ENCODE results near the gene NTN1.

Gene NTN1

DNA sequence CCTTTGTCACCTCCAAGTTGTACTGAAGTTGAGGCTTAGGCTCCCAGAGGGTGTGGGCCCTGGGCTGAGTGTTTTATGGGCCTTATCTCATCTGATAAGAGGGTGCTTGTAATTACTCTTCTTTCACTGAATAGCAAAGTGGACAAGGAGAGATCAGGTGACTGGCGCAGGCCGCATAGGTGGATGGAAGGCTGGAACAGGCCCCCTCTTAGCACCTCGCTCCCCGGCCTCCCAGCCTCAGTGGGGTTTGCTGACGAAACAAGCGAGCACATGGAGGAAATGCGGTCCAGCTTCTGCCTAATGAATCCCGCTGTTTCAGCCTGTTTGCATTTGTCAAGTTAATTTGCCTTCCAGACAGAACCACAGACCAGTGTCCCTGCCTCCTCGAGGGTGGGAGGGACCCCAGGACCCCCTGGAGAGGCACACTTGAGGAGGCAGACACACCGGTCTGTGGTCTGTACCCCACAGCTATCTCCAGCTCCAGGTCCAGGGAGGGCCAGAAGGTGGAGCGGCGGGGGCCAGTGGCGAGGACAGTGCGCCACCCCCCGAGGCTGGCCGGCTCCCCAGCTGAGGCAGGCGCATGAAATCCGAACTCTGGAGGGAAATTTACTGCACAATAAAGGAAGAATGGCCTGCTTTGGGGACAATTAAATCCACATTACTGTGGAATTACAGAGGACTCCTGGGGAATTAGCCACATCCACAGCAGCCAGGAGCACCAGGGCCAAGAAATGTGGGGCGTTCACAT lies 123.4 kb downstream of the NTN1 start (continued):
- TF ChIP-seq, protein P1, sequence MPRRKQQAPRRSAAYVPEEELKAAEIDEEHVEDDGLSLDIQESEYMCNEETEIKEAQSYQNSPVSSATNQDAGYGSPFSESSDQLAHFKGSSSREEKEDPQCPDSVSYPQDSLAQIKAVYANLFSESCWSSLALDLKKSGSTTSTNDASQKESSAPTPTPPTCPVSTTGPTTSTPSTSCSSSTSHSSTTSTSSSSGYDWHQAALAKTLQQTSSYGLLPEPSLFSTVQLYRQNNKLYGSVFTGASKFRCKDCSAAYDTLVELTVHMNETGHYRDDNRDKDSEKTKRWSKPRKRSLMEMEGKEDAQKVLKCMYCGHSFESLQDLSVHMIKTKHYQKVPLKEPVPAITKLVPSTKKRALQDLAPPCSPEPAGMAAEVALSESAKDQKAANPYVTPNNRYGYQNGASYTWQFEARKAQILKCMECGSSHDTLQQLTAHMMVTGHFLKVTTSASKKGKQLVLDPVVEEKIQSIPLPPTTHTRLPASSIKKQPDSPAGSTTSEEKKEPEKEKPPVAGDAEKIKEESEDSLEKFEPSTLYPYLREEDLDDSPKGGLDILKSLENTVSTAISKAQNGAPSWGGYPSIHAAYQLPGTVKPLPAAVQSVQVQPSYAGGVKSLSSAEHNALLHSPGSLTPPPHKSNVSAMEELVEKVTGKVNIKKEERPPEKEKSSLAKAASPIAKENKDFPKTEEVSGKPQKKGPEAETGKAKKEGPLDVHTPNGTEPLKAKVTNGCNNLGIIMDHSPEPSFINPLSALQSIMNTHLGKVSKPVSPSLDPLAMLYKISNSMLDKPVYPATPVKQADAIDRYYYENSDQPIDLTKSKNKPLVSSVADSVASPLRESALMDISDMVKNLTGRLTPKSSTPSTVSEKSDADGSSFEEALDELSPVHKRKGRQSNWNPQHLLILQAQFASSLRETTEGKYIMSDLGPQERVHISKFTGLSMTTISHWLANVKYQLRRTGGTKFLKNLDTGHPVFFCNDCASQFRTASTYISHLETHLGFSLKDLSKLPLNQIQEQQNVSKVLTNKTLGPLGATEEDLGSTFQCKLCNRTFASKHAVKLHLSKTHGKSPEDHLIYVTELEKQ (tag by site-specific recombination; IDR thresholded peaks at IDR 0.05; ENCODE audit: borderline replicate concordance) = 0 out of 2 replicates have a peak, but pooled peaks have one; percentile 16
- TF ChIP-seq, protein P2, sequence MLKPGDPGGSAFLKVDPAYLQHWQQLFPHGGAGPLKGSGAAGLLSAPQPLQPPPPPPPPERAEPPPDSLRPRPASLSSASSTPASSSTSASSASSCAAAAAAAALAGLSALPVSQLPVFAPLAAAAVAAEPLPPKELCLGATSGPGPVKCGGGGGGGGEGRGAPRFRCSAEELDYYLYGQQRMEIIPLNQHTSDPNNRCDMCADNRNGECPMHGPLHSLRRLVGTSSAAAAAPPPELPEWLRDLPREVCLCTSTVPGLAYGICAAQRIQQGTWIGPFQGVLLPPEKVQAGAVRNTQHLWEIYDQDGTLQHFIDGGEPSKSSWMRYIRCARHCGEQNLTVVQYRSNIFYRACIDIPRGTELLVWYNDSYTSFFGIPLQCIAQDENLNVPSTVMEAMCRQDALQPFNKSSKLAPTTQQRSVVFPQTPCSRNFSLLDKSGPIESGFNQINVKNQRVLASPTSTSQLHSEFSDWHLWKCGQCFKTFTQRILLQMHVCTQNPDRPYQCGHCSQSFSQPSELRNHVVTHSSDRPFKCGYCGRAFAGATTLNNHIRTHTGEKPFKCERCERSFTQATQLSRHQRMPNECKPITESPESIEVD (tag by site-specific recombination; IDR thresholded peaks at IDR 0.05) = peak; percentile 46; the same call in 1 of the 2 replicates
- peak; percentile 68; the same call in 1 of the 2 replicates for TF ChIP-seq ZBTB8A (tag by site-specific recombination; IDR thresholded peaks at IDR 0.05)
- TF ChIP-seq ZNF677 (tag by site-specific recombination; IDR thresholded peaks at IDR 0.05) = no peak
- peak; percentile 58 for TF ChIP-seq TRIM28 (IDR thresholded peaks at IDR 0.05; ENCODE audit: borderline replicate concordance, low read length)
- TF ChIP-seq ZIC2 (tag by site-specific recombination; IDR thresholded peaks at IDR 0.05) = peak; percentile 99
- TF ChIP-seq SP7 (tag by site-specific recombination; IDR thresholded peaks at IDR 0.05) = peak; percentile 81
- TF ChIP-seq ZNF558 (tag by site-specific recombination; IDR thresholded peaks at IDR 0.05) = no peak
- TF ChIP-seq ZNF354C (tag by site-specific recombination; IDR thresholded peaks at IDR 0.05; ENCODE audit: borderline replicate concordance, low read depth) = no peak

DNA sequence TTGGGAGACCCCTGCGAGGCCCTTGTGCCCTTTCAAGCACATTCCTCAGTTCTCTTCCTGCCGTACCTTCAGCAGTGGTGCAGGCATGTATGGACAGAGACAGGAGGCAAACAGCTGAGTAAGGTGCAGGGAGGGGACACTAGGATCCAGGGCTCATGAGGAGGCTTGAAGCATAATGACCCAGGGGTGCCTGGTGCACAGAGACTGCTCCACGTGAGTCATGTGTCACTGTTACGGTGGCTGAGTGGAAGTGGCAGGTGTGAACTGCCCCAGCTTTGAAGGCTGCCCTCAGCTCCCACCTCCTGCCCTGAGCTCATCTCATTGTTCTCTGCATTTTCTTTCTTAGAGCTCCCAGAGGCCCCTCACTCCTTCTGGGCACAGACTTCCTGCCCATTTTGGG lies 124.8 kb downstream of the NTN1 start:
- ChIA-PET CTCF (interaction anchor here (0.6 kb wide), 1 partner anchor 177 kb away, joined by 3 read pairs; no protein-coding TSS in a partner anchor), POLR2A (no interaction called here)
- Histone ChIP-seq H3K27ac (ENCODE audit: extremely low read depth, low read depth, low read length) (no peak overlapping the region), H3K4me3 (ENCODE audit: low read depth, low read length) (no peak overlapping the region), H3K9me3 (ENCODE audit: control insufficient read depth, insufficient read depth, low read depth, low read length) (no peaks in the 10 kb centered on the region), H3K36me3 (ENCODE audit: control insufficient read depth in 2 of 2, insufficient read depth in 1 of 2, low read length in 2 of 2) (no peaks in the 10 kb centered on the region), H3K4me1 (ENCODE audit: control insufficient read depth, insufficient read depth, low read length) (peaks cover 29% of the 10 kb centered on the region)
- no peak for TF ChIP-seq SP7 (tag by site-specific recombination; IDR thresholded peaks at IDR 0.05)
- TF ChIP-seq, protein P3, sequence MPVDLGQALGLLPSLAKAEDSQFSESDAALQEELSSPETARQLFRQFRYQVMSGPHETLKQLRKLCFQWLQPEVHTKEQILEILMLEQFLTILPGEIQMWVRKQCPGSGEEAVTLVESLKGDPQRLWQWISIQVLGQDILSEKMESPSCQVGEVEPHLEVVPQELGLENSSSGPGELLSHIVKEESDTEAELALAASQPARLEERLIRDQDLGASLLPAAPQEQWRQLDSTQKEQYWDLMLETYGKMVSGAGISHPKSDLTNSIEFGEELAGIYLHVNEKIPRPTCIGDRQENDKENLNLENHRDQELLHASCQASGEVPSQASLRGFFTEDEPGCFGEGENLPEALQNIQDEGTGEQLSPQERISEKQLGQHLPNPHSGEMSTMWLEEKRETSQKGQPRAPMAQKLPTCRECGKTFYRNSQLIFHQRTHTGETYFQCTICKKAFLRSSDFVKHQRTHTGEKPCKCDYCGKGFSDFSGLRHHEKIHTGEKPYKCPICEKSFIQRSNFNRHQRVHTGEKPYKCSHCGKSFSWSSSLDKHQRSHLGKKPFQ (tag by site-specific recombination; IDR thresholded peaks at IDR 0.05) = peak; percentile 92
- TF ChIP-seq KLF10 (tag by site-specific recombination; IDR thresholded peaks at IDR 0.05) = no peak

DNA sequence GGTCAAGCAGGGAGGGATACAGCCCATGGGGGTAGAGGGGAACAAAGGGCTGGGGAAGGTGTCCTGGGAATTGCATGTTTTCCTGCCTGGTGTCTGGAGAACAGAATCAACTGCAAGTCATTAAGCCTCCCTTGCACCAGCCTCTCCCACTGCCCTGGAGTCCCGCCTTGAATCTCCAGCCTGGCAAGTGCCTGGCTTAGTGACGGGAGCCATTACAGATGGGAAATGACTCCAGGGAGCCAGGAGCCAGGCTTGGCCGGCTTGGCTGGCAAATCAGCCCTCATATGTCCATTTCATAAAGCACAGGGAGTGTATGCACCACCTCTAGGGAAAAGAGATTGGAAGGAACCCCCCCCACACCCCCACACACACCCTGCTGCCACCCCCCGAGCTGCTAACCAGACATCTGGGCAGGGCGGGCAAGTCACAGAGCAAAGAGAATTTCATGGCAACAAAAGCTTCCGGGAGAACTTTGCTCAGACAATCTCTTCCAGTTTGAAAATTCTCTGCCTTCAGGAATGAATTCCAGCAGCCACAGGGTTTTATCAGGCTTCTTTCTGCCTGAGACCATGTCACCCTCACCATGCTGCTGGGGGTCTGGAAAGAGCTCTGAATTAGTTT lies 127.7 kb downstream of the NTN1 start:
- POLR2A ChIA-PET = no interaction called here

More for the DNA sequence above, 127.7 kb downstream of the NTN1 start:
- Histone ChIP-seq H3K9me3 (ENCODE audit: control insufficient read depth, insufficient read depth, low read depth, low read length) (no peaks in the 10 kb centered on the region), H3K4me1 (ENCODE audit: control insufficient read depth, insufficient read depth, low read length) (peaks cover 28% of the 10 kb centered on the region), H3K36me3 (ENCODE audit: control insufficient read depth in 2 of 2, insufficient read depth in 1 of 2, low read length in 2 of 2) (no peaks in the 10 kb centered on the region), H3K4me3 (ENCODE audit: low read depth, low read length) (no peak overlapping the region), H3K27ac (ENCODE audit: extremely low read depth, low read depth, low read length) (no peak overlapping the region)
- TF ChIP-seq ZNF175 (tag by site-specific recombination; IDR thresholded peaks at IDR 0.05) (no peak), ZIC2 (tag by site-specific recombination; IDR thresholded peaks at IDR 0.05) (no peak), ZNF510 (tag by site-specific recombination; IDR thresholded peaks at IDR 0.05; ENCODE audit: insufficient replicate concordance) (no peak), ZNF521 (tag by site-specific recombination; IDR thresholded peaks at IDR 0.05) (no peak), PRDM1 (tag by site-specific recombination; IDR thresholded peaks at IDR 0.05) (no peak), ZNF354C (tag by site-specific recombination; IDR thresholded peaks at IDR 0.05; ENCODE audit: borderline replicate concordance, low read depth) (no peak), ZNF544 (tag by site-specific recombination; IDR thresholded peaks at IDR 0.05) (no peak), ZNF843 (tag by site-specific recombination; IDR thresholded peaks at IDR 0.05) (no peak), SP3 (tag by site-specific recombination; IDR thresholded peaks at IDR 0.05) (no peak)
- TF ChIP-seq, protein P4, sequence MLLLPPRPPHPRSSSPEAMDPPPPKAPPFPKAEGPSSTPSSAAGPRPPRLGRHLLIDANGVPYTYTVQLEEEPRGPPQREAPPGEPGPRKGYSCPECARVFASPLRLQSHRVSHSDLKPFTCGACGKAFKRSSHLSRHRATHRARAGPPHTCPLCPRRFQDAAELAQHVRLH (tag by site-specific recombination; IDR thresholded peaks at IDR 0.05) = no peak
- CTCF ChIA-PET = no interaction called here

Measured in HEK293 (cell line).